Retinal pigment epithelial cell (primary cell): ENCODE data around the gene RRP9.

ENCODE experiments used
- DNase-seq: peaks from one replicate; pipeline ENCODE4 v3.0.0-alpha.2; 2010; ENCODE audit warnings: low read depth
- H3K4me3 ChIP-seq: 2 replicates; pipeline ENCODE4 v1.5.1; 2011; ENCODE audit warnings: mild to moderate bottlenecking, low read length, control low read depth, moderate library complexity
- CTCF ChIP-seq: conservative IDR thresholded peaks from 2 replicates; pipeline ENCODE4 v1.5.1; 2011; ENCODE audit warnings: low read depth, low read length, control low read depth, inconsistent platforms

RRP9 gene

DNA sequence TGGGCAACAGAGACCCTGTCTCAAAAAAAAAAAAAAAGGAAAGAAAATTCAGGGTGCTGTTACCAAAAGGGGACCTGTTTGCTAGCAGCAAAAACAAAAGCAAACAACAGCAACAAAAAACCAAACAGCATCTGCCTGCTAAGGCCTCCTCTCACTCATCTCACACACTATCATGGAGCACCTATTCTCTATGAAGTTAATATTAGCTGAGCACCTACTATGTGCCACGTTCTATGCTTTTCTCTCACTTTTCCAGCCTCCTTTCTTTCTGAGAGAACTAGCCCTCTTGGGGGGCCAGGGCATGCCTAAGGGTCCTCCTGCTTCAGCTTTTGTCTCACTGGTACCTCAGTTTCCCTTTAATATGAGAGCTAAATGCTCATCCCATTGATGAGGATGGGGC, 13.0 kb upstream of the RRP9 start:
- TF ChIP-seq CTCF = no peak
- H3K4me3 ChIP-seq = no peak overlapping the region
- no peak for DNase-seq

DNA sequence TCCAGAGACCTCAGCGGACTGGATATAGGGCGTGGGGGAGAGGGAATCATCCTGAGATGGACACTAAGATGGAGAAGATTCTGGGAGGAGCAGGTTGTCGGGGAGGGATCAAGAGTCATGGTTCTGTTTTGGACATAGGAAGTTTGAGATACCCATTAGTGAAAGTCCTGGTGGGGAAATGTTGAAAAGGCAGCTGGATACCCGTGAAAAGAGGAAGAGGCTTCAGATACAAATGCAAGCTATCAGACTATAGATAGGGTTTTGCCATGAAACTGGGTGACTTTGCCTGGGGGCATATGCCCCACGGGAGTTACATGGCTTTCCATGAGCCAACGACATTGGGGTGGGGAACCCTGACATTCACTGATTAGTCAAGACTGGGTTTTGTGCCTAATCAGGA, 12.4 kb upstream of the RRP9 start:
- H3K4me3 ChIP-seq = no peak overlapping the region
- no peak for TF ChIP-seq CTCF
- DNase-seq = no peak

GRCh38 chr3:51953445-51953844, 11.7 kb upstream of the RRP9 start:
- no peak for TF ChIP-seq CTCF
- no peak for DNase-seq
- H3K4me3 ChIP-seq = no peak overlapping the region

DNA sequence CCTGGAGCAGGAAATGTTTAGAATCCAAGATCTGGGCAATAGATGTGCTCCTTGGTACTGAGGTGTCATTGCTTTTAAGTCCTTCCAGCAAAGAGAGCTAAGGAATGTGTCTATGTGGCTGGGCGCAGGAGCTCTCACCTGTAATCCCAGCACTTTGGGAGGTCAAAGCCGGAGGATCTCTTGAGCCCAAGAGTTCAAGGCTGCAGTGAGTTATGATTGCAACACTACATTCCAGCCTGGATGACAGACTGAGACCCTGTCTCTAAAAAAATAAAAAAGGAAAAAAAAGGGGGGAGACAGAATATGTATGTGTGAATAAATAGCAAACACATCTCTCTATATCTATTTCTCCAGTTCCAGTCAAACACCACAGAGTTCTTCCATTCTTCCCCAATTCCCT, 9.2 kb upstream of the RRP9 start:
- no peak overlapping the region for H3K4me3 ChIP-seq
- no peak for TF ChIP-seq CTCF
- no peak for DNase-seq

DNA sequence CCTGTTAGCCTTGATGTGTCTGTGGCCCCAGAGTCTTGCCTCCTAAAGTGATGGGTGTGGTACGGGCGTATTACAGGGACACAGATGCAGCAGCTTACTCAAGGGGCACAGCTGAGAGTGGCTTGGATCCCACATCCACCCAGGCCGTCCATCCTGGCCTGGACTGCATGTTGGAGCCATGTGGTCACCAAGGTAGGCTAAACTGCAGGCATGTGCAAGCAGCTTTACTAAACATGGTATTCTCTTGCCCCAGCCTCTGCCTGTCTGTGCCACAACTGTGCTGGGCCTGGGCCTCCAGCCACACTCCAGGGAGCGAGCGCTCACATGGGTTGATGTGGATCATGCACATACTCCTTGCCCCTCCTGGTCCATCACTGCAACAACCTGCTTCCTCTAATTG, 7.4 kb upstream of the RRP9 start:
- no peak for TF ChIP-seq CTCF
- H3K4me3 ChIP-seq = no peak overlapping the region
- no peak for DNase-seq

DNA sequence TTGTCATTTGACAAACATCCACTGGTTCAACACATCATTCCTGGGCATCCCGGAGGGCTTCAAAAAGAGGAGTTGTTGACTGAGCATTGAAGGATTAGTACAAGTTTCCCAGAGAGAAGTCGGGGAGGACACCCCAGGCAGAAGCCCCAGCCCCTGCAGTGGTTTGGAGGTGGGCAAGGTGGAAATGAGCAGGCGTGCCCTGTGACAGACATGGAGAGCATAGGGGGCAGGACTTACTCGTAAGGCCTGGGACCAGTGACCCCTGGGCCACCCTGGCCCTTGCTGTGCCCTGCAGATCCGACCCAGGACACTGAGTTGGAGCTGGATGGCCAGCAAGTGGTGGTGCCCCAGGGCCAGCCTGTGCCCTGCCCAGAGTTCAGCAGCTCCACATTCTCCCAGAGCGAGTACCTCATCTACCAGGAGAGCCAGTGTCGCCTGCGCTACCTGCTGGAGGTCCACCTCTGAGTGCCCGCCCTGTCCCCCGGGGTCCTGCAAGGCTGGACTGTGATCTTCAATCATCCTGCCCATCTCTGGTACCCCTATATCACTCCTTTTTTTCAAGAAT, 6.4 kb upstream of the RRP9 start:
- no peak for TF ChIP-seq CTCF
- DNase-seq = no peak
- H3K4me3 ChIP-seq = no peak overlapping the region

DNA sequence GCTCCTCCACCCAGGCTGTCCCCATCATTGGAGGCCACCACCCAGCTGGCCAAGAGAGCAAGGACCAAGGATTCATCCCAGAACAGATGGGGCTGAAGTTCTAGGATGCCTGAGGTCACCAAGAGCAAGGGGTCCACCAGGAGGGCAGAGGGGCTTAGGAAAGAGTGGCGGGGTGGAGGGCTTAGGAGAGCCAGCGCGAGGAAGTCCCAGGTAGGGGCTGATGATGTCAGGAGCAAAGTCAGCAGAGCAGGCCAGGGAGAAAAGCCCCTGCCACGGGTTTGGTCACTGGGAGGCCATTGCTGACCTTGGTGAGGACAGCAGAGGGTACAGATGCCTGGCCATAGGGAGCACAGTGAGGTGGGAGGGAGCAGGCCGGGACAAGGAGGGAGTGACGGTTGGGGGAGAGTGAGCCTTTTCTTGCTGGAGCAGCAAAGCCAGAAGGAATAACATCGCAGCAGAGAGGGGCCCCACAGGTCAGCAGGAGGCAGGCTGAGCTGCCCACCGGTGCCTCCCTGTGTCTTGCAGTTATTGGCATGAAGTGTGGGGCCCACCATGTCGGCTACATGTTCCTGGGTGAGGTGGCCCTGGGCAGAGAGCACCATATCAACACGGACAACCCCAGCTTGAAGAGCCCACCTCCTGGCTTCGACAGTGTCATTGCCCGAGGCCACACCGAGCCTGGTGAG, 5.7 kb upstream of the RRP9 start:
- TF ChIP-seq CTCF = no peak
- no peak overlapping the region for H3K4me3 ChIP-seq
- DNase-seq = no peak
